IPS DF 19.7 (cell line): Measurements from ENCODE around the gene SLC34A3.
"Not testable (repeated sequence)": the region's sequence is repeated elsewhere in the genome, so short reads cannot be mapped to it uniquely, and the experiment has no call there.

Source experiments
- DNase-seq: peaks from one replicate; pipeline ENCODE4 v3.0.0-alpha.2; 2013; ENCODE audit warnings: low read depth, low spot score

Gene SLC34A3

DNA sequence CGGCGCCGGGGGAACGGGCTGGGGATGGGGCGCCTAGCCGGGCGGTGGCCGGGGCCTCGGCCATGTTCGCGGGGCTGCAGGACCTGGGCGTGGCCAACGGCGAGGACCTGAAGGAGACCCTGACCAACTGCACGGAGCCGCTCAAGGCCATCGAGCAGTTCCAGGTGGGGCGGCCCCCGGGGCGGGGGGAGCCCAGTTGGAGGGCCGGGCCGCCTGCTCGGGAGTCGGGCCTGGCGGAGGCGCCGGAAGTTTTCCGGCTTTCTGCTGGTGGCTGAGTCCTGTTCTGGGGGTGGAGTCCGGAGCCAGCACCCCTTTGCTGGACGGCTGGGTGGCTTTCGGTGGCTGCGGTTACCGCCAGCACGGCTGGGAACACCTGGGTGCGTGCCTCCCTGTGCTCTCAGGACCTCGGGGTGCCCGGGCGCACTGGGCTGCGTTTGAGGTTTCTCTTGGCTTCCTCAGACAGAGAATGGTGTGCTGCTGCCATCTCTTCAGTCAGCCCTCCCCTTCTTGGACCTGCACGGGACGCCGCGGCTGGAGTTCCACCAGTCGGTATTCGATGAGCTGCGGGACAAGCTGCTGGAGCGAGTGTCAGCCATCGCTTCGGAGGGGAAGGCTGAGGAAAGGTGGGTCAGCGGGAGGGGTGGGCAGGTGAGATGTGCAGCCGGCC lies 24.9 kb downstream of the SLC34A3 start:
- DNase-seq, result no peak

DNA sequence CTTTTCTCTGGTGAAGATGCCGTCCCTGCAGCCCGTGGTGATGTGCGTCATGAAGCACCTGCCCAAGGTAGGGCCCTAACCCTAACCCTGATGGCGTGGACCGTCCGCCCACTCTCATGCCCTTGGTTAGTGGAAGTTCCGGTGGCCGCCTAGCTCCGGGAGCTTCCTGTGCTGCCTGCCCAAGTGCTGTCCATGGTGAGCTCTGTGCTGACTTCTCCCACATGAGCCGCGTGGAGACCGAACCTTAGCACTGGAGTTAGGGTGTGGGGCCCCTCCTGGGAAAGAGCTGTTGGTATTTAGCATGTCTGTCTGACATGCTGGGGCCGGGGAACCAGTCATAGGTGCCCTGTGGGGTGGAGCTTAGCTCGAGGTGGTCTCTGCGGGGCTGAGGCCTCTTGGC lies 25.7 kb downstream of the SLC34A3 start:
- no peak for DNase-seq

DNA sequence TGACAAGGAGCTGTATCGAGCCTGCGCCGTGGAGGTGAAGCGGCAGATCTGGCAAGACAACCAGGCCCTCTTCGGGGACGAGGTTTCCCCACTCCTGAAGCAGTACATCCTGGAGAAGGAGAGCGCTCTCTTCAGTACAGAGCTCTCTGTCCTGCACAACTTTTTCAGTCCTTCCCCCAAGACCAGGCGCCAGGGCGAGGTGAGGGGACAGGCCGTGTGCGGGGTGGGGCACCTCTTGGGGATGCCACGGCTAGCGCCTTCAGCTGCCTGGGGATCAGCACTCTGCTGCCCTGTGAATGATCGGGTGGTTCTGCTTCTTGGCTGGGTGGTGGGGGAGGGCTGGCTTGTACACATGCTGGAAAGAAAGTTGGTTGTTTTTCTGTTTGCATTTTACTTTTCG lies 26.2 kb downstream of the SLC34A3 start:
- no peak for DNase-seq

DNA sequence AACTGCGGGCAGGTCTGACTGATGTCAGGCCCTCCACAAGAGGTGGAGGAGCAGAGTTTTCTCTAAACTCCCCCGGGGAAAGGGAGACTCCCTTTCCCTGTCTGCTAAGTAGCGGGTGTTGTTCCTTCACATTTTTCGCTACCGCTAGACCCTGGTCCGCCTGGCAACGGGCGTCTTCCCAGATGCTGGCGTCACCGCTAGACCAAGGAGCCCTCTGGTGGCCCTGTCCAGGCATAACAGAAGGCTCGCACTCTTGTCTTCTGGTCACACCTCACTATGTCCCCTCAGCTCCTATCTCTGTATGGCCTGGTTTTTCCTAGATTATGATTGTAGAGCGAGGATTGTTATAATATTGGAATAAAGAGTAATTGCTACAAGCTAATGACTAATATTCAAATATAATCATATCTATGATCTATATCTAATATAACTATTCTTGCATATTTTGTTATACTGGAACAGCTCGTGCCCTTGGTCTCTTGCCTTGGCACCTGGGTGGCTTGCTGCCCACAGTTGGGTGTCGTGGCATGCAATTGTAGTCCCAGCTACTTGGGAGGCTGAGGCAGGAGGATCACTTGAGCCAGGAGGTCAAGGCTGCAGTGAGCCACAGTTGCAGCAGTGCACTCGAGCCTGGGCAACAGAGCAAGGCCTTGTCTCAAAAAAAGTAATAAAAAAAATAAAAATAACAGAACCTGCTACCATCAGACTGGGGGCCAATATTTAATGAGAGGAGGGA lies 31.6 kb downstream of the SLC34A3 start:
- not testable (repeated sequence) for DNase-seq

DNA sequence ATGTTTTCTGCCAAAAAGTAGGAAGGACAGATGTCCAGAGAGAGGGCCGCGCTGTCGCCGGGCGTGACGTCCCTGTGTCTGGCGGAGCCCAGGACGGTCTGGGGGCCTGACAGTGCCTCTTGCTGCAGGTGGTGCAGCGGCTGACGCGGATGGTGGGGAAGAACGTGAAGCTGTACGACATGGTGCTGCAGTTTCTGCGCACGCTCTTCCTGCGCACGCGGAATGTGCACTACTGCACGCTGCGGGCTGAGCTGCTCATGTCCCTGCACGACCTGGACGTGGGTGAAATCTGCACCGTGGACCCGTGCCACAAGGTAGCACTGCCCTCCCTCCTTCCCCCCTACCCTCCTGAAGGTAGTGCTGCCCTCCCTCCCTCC lies 32.2 kb downstream of the SLC34A3 start:
- no peak for DNase-seq

DNA sequence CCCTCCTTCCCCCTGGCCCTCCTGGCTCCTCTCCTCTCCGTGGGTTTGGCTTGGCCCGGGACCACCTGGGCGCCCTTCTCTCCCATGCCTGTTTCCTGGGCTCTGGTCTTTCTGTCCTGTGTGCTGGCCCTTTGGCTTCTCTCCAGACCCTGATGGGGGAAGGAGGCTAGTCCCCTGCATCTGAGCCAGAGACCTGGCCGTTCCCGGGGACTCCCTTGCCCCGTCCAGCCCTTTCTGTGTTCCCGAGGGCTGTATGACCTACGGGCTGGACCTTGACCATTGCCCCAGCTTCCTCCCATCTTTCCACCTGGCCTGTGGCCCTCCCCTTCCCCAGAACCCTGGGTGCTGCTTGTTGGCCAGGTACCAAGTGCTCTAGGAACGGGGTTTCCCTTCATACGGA lies 32.8 kb downstream of the SLC34A3 start:
- no peak for DNase-seq

DNA sequence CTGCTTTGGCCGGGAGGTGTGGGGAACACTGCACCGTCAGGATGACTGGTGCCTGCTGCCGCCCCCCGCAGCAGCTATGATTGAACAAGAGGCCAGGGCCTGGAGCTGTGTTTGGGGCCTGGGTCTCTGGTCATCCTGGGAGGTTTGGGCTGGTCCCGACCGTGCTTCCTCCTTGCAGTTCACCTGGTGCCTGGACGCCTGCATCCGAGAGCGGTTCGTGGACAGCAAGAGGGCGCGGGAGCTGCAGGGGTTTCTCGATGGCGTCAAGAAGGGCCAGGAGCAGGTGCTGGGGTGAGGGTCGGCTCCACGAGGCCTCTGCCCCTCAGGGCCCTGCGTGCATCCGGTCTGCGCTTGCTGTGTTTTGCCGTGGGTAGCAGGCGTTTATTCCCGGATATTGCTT lies 33.4 kb downstream of the SLC34A3 start:
- DNase-seq, result no peak

DNA sequence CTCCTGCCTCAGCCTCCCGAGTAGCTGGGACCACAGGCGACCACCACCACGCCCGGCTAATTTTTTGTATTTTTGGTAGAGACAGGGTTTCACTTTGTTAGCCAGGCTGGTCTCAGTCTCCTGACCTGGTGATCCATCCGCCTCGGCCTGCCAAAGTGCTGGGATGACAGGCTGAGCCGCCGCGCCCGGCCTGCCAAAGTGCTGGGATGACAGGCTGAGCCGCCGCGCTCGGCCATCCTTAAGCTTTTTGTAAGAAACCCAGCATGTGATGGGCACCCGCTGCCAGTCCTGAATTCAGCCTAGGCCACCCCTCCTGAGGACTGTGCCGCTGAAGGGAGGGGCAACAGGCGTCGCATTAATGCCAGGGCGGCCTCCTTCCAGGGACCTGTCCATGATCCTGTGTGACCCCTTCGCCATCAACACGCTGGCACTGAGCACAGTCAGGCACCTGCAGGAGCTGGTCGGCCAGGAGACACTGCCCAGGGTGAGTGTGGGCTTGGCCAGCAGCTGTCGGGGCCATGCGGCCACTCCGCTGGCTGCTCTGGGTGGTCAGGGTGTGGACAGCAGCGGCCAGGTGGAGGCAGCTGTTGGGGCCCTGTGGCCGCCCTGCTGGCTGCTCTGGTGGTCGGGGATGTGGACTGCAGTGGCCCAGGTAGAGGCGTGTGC lies 34.9 kb downstream of the SLC34A3 start:
- no peak for DNase-seq

DNA sequence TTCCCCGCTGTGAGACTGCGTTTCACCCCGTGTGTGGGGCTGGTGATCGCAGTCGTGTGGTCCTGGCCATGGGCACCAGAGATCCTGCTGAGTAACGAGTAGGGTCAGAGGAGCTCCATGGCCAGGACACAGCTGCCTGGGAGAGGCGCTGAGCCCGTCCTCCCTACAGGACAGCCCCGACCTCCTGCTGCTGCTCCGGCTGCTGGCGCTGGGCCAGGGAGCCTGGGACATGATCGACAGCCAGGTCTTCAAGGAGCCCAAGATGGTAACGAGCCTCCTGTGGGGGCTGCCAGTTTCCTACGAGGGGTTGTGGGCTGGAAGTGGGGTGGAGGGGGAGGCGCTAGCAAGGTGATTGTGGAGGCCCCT lies 35.4 kb downstream of the SLC34A3 start:
- no peak for DNase-seq

DNA sequence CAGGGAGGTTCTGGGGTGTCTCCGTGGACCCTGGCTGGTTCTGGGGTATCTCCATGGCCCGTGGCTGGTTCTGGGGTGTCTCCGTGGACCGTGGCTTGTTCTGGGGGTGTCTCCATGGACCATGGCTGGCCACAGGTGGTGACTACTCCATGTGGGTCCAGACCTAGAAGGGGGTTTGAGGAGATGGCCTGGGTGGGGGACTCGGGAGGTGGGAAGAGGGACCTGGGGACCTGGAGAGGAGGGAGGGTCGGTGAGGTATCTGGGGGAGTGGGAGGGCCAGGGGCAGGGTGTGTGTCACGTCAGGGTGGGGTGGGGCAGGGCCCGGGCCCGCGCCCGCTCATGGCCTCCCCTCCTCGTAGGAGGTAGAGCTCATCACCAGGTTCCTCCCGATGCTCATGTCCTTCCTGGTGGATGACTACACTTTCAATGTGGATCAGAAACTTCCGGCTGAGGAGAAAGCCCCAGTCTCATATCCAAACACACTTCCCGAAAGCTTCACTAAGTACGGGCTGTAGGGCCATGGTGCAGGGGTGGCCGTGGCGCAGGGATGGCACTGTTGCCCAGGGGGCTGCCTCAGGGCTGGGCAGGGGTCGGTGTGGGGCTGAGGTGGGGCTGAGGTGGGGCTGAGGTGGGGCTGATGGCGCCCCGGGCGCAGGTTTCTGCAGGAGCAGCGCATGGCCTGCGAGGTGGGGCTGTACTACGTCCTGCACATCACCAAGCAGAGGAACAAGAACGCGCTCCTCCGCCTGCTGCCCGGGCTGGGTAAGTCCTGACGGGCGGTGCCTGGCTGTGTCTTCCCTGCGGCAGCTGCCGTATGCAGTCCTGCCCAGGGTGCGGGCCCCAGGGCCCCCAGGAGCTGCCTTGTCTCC lies 36.1 kb downstream of the SLC34A3 start:
- DNase-seq, result no peak

DNA sequence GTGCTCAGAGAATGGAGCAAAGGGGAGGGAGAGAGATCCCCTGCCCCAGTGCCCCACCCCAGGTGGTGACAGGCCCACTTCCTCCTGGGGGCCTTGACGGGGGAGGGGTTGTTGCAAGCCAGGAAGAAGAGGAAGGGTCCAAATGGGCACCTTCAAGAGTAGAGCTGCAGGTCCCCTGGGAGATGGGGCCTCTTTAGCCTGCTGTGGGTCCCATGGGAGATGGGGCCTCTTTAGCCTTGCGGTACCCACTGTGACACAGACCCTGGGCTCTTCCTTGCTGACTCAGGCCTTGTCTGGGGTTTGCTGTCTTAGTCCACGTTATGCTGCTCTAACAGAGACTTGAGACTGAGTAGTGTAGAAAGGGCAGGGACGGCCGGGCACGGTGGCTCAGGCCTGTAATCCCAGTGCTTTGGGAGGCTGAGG lies 37.2 kb downstream of the SLC34A3 start:
- DNase-seq, result no peak

DNA sequence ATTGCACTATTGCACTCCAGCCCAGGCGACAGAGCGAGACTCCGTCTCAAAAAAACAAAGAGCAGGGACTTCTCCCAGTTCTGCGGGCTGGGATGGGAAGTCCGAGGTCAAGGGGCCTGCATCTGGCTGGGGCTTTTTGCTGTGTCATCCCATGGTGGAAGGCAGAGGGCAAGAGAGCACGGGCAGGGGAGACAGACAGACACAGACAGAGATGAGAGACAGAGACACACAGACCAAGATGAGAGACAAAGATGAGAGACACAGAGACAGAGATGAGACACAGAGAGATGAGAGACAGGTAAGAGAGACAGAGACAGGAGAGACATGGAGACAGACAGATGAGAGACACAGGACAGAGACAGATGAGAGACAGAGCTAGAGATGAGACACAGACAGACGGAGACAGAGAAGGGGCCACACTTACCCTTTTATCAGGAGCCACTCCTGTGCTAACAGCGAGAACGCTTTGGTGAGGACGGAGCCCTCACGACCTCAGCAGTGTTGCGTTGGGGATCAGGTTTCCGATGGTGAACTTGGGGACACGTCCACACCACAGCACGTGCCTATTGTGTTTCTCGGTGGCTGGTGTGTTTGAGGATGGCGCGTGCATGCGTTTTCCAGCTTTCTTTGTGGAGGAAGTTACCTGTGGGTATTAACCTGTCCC lies 38.0 kb downstream of the SLC34A3 start:
- DNase-seq, result no peak

DNA sequence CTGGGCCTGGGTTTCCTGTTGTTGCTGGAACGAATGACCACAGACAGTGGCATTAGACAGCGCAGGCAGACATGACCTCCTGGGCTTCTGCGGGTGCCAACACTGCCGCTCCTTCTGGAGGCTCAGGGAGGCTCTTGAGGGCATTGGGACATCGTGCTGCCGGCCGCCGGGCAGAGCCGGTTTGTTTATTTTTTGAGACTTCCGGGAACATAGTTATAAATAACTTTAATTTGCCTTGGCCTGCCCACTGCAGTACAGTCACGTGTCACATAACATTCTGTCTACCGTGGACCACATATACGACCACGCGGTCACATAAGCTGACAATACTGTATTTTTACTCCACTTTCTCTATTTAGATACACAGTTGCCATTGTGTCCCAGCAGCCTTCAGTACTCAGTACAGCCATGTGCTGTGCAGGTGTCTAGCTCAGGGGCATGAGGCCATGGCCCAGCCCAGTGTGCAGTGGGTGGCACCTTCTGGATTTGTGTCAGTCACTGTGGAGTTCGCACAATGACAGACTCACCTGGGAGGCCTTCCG lies 38.6 kb downstream of the SLC34A3 start:
- no peak for DNase-seq

DNA sequence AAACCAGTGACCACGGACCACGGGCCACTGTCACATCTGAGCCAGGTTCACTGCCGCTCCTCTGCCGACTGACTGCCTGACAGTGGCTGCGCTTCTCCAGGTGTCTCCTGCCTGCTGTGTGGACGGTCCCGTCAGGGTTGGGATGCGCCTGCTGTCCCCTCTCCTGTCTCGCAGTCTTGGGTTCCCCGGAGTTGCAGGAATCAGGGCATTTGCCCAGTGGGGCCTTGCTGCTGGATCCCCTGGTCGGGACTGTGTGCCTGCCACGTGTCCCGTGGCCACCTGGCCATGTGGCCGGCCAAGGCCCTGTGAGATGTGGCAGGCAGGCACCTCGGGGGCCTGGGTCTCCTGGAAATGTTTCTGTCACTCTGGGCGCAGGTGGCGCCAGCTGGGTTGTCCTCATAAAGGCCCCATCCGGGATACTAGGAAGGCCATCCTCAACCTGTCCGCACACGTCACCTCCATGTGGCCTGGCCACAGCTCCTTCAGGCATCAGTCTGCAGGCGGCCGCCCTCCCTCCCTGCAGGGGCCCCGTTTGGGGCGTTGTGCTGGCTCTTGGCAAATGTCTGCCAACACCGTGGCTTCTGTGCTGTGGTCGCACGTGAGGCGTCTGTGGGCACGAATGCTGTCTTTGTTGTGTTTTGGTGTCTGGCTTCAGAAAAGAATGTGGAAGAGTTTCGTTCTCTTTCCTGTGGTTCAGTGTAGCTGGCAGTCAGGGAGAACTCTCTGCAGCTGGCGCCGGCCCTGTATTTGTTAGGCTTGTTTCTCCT lies 40.4 kb downstream of the SLC34A3 start:
- DNase-seq, result no peak

DNA sequence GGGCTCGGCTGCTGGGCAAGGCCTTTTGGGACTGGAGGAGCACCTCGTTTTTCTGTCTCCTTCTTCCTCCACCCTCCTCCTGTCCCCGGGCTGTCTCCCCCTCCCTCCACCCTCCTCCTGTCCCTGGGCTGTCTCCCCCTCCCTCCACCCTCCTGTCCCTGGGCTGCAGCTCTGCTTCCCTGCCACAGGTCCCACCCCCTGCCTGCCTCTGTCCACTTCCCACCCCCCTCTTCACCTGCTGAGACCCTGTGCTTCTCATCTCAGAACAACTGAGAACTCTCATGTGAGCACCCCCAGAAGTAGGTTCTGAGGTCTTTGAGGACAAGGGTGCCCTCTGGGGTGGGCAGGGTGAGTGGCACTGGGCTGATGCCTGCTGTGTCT lies 41.0 kb downstream of the SLC34A3 start:
- DNase-seq, result no peak

DNA sequence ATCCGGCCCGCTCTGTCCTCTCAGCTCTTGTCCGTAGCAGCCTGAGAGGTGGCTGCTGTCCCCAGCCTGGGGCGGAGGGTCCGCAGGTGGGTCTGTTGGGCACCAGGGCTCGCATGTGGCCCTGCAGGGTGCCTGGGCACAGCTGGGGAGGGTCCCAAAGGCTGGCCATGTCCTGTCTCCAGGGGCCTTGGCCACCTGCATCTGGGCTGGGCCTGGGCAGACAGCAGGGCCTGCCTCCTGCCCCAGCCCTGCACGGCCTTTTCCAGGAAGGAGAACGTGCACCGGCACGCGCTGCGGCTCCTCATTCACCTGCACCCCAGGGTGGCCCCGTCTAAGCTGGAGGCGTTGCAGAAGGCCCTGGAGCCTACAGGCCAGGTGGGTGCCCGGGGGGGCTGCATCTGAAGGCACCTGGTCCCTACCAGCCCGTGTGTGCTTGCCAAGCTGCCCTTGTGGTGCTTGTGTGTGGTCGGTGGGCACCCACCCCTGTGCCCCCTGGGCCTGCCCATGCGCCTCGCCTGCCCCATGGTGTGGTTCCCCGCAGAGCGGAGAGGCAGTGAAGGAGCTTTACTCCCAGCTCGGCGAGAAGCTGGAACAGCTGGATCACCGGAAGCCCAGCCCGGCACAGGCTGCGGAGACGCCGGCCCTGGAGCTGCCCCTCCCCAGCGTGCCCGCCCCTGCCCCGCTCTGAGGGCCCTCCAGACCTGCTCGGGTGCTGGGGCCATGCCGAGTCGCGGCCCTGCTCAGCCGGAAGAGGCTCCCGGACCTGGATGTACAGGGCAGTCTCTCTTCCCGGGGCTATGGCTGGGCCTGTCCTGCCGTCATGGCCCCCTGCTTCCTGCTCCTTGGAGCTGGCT lies 41.8 kb downstream of the SLC34A3 start:
- no peak for DNase-seq

DNA sequence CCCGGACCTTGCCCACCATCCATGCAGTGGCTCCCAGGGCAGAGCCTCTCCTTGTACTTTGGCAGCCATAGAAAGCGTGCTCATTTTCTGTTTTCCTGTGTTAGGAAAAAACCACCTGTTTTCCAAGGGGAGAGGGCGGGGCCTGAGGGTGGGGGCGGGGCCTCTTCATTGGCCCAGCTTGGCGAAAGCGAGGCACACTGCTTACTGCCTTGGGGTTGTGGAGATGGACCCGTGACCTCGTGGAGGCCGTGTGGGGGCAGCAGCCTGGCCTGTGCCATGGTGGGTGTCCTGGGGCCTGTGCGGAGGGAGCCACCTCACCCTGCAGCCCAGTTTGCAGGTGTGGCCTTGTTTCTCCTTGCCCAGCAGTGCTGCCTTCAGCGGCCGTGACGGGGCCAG lies 42.4 kb downstream of the SLC34A3 start:
- DNase-seq, result no peak

DNA sequence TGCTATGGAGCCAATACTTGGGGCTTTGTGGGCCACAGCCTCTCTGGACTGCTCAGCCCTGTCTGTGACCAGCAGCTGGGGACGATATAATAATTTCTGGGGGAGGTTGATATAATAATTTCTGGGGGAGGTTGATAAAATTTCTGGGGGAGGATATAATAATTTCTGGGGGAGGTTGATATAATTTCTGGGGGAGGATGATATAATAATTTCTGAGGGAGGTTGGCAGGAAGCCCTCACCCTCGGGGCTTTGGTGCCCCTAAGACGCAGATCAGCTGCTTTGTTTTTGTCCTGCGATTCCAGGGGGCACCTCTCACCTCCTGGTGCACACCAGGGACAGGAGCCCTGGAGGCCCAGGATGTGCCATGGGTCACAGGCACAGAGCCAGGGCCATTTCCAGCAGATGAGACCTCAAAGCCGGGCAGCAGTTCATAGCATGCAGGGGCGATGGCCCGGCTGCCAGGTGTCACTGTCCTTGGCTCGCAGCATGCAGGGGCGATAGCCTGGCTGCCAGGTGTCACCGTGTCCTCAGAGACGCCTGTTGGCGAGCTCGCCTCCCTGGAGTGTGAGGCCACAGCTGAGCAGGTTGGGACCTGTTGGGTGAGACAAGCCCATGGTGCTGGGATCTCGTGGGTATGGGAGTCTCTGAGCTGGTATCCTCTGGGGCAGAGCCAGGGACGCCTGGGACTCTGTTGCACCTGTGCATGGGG lies 43.1 kb downstream of the SLC34A3 start:
- no peak for DNase-seq

DNA sequence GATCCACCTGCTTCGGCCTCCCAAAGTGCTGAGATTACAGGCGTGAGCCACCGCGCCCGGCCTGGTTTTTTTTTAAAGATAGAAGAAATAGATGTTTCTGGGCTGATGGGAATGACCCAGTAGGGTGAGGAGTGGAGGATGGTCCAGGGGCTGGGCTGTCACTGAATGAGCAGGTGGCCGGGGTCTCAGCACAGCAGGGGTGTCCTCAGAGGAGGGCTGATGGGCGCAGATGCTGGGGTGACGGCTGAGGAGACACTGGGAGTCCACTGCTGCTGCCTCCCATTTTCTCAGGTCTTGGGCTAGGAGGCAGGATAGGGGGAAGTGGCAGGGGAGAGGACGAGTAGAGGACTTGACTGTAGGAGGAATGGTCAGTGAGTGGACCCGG lies 44.5 kb downstream of the SLC34A3 start:
- DNase-seq, result no peak
